GM18867 (cell line): Measurements from ENCODE around the gene FAM186B.
A peak's percentile ranks its signal among the peaks of the same experiment; 100 is the strongest.
"Not testable (repeated sequence)": the region's sequence is repeated elsewhere in the genome, so short reads cannot be mapped to it uniquely, and the experiment has no call there.

ENCODE experiments used
- ATAC-seq: cut with Tn5 transposase; IDR thresholded peaks from one replicate; pipeline ENCODE4 v1.9.1; 2021; ENCODE audit warnings: mild to moderate bottlenecking, moderate library complexity; ENCODE audit not compliant: unreplicated experiment

The FAM186B gene, protein sequence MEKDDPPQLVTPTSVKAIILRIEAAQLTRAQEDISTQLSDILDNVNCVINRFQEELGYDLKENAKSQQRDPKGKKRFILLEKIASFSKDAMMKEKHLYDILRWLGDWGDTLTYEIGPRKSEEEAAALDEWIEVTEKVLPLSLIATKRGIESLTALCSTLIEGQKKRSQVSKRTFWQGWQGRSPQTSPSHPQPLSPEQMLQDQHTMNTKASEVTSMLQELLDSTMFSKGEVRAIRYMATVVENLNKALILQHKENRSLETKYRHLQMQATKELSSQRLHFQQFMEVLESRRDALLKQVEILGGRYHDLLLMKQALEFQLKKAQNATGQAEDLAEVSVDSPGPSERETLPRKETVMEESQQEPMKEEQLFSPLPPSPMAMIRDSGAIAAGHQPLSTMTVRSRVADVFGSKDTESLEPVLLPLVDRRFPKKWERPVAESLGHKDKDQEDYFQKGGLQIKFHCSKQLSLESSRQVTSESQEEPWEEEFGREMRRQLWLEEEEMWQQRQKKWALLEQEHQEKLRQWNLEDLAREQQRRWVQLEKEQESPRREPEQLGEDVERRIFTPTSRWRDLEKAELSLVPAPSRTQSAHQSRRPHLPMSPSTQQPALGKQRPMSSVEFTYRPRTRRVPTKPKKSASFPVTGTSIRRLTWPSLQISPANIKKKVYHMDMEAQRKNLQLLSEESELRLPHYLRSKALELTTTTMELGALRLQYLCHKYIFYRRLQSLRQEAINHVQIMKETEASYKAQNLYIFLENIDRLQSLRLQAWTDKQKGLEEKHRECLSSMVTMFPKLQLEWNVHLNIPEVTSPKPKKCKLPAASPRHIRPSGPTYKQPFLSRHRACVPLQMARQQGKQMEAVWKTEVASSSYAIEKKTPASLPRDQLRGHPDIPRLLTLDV

DNA sequence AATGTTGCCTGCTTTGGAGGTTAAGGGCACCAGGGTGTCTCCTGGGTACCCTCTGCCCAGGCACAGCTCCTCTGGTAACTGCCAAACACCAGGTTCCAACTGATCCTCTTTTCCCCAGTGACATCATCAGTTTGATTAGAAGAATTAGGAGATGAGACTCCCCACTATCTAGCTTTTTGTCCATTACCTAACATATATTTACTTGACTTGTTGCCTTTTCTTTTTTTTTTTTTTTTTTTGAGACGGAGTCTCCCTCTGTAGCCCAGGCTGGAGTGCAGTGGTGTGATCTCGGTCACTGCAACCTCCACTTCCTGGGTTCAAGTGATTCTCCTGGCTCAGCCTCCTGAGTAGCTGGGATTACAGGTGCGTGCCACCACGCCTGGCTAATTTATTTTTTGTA lies at the start of gene FAM186B:
TSS of gene FAM186B (minus strand) at position 101 of the 400 bp plus-strand sequence. CDS start 162 bp downstream, outside the sequence.
- not testable (repeated sequence) for ATAC-seq

DNA sequence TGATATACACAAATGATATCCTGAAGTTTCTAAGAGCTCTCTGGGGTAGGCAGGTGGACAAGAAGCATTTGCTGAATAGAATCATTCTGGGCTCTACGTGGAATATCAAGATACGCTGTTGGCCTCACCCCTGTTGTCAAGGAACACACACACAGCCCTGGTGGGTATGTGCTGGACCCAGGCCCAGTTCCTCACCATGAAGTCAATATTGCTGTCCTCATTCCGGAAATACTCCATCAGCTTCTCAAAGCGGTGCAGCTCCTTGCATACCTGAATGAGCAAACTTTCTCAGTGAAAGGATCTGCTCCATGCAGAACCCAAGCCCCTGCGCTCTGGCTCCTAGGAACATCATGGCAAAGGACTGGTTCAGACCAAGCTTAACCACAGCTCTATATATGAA lies 49.3 kb upstream of the FAM186B start:
- ATAC-seq: no peak

DNA sequence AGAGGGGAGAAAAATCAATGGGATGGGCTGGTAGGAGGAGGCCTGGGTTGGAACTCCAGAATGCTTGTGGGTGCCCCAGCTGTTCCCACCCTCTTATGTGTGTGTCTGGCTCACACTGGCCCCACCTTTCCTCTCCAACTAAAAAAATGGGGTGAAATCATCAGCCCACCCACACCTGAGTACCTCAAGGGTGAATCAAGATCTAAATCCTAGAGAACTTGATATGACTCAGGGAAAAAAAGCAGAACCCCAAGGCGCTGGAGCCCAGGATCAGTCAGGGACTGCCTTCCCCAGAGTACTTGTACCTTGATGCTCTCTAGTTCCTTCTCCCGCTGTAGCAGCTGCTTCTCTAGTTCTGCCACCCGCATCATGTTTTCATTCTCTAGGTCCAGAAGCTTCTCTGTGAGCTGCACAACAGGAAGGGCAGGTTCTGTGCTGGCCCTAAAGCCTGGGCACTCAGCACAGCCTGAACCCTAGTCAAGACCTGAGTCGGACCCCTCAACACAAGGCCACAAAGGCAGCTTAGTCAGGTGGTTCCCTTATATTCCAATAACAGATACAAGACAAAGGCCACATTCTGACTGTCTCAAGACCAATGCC lies 47.6 kb upstream of the FAM186B start:
- no peak for ATAC-seq

DNA sequence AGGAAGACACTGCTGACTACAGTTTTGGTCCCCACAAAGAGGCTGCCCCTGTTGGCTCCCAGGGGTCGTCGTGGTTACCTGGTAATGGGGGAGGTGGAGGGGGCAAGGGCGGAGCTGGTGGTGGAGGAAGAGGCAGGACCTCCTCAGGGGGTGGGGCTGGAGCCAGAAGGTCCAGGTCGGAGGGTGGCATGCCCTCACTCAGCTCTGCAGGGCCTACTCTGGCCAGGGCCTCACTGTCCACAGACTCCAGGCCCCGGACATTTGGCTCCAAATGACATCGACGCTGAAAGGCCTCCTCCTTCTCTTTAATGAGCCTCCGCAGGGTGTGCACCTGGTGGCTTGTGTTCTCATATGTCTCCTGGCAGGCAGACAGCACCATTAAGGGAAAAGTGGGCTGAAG lies 46.4 kb upstream of the FAM186B start:
- no peak for ATAC-seq

DNA sequence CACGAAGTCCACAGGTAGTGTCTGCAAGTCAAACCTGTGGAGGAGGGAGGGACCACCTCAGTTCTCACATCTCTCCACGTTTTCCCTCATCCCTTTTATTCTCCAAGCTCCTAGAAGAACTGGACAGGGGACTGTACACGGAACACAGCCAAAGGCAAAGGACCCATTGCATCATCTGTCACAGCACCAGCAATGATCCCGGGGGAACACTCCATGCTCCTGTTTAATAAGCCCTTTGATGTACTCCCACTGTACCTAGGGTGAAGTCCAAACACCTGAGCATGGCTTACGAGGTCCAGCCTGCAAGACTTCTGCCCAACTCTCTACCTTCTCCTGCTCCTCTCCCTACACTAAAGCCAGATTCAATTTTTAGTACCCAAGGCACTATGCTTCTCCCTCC lies 44.5 kb upstream of the FAM186B start:
- ATAC-seq: no peak

DNA sequence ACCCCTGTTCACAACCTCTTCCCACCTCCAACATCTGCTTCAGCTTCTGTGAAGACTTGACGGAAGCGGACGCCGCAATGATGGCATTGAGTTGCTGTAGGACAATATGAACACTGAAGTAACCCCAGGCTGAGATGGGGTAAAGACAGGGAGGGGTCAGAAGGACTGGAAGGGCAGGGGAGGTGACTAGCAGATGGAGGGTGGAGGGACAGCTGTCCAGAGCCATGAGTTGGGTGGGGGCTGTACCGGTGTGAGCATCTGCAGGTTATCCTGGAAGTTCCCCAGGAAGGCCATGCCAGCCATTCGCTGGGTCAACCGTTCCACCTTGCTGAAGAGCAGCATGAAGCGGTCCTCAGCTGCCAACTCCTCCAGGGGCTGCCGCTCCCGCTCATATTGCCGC lies 44.0 kb upstream of the FAM186B start:
- no peak for ATAC-seq

DNA sequence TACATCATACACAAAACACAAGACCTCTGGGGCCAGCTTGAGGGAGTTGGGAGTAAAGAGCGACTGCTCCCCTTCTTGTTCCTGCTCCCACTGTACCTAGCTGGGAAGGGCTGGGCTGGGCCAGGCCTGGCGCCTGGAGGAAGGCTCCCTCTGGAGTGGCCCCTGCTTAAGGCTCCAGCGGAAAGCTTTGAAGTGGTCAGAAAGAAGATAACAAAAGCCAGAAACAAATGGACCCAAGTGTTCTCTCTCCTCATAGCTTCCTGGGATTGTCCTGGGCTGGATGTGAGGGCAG lies 43.2 kb upstream of the FAM186B start:
- ATAC-seq: no peak

DNA sequence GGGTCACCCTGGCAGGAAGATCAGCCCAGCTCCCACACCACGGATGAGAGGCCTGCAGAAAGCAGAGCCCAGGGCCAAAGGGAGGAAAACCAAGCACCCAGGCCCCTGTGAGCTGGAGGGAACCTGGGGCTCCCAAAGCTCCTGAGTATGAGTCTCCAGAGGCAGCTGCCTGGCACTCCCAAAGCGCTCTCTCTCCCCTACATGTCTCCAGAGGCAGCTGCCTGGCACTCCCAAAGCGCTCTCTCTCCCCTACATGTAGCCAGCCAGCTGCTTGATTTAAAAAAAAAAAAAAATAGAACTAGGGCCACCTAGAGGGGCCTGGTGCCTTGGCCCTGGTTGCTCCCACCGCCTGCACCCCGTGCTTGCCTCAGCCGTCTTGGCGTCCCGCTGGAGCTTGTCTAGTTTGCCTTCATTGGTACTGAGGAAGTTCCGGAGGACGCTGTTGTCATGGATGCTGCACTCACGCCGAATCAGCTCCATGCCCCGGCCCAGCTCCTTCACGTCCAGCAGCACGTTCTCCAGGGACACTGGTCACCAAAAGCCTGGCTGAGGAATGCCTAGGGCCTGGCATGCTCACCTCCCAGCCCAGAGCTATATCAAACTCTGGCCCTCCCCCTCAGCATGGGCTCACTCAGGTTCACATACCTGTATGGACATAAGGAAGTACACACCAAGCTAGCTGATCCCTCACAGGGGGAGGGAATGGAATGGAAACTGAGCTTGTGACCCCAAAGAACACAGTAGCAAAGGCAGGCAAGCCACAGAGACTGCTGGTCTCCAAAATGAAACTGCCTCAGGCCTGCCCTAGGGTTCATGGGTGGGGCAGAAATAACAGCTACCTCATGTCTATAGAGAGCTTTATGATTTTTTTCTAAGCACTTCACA lies 42.6 kb upstream of the FAM186B start:
- no peak for ATAC-seq

DNA sequence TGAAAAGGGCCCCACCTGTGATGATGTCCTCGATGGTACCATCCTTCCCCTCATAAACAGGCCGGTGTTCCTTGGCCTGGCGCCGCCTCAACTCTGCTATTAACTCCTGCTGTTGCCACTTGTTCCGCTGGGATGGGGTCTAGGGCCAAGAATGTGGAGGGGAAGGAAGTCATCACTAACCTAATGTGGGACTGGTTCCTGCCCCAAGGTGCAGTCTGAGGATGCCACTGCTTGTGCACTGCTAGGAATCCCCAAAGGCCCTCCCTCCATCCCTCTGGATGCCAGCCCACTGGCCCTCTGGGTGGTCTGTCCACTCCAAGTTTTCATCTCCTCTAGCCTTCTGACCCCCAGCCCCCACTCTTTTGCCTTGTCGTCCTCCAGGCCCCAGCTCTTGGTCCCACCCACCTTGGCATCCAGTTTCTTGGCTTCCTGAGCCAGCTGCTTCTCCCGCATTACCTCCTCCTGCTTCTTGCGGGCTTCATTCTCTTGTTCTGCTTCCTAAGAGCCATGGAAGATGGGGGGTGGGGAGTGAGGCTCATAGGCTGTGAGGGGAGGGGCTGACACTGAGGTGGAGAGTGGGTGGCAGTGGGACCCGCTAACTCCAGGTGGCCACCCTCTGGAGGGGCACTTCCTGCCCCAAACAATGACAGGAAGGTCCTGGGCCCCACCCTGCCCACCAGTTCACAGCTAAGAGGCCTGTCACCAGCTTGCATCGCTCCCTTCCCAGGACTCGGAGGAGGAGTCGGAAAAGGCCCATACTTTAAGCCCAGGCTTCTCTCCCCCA lies 41.6 kb upstream of the FAM186B start:
- ATAC-seq: no peak

DNA sequence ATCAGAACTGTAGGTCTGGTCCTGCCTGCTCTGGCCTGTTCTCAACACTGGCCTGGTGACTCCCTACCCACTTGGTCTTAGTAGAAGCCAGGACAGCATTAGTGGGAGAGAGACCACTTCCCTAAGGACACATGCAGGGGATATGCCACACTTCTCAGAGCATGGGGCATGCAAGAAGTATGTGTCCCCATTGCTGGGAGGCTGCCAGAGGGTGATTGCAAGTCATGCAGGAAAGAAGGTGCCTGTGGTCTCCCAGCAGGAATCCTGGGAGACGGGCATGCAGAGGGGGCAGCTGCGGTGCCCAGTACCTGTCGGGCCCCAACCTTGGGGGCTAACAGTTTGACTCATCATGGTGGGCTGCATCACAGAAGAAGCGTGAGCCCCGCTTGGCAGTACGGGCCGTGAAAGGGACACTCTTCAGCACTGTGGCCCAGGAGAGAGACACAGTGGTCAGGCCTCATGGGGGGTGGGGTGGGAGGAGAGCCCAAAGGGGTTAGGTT lies 40.9 kb upstream of the FAM186B start:
- no peak for ATAC-seq

DNA sequence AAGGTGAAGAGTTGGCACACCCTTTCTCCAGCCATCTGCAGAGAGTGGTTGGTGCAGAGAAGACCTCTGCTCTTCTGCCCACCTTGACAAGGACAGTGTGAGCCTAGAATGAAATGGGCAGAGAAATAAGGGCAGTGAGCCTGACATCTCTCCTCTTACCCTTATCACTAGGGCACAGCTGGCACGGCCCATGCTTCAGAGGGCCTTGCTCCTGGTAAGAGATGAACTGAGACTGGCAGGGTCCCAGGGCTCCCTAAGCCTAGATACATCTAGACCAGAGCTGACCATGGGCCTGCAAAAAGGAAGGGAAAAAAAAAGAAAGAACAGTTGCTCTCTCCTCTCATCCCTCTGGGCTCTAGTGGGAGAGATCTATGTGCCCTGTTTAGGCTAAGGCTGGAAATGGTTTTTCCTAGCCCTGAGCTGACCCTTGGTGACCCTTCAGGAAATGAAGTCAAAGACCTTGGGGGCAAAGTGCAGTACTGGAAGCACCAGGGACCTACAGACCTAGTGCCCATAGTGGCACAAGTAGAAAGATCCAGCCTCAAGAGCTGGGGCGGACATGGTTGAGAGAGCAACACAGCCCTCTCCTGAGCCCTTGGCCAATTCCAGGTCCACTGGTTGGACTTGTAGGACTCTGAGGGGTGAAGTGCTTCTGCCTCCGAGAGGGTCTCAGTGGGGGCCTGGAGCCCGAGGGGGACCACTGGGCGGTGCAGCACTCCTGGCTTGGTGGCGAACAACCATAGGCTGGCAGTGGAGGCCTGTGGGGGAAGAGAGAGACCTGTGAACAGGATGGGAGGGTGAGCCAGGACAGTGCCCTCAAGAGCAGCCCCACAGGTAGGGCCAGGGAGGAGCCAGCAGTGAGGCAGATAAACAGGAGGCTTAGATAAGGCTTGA lies 40.0 kb upstream of the FAM186B start:
- ATAC-seq: no peak

DNA sequence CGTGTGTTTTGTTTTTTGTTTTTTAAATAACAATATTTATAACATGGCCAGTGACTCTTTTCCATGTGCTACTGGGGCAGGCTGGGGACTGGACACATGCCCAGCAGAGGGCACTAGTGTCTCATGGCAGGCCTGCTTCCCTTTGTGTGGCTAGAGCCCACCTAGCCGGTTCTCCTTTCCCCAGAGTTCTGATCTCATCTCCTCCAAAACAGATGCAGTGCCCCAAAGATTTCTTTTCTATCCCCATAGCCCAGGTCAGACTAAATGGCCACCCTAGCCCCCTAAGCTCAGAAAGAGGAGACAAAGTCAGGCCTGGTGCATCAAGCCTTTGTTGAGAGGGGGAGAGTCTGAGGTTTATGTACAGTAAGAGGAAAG lies 39.2 kb upstream of the FAM186B start:
- no peak for ATAC-seq

DNA sequence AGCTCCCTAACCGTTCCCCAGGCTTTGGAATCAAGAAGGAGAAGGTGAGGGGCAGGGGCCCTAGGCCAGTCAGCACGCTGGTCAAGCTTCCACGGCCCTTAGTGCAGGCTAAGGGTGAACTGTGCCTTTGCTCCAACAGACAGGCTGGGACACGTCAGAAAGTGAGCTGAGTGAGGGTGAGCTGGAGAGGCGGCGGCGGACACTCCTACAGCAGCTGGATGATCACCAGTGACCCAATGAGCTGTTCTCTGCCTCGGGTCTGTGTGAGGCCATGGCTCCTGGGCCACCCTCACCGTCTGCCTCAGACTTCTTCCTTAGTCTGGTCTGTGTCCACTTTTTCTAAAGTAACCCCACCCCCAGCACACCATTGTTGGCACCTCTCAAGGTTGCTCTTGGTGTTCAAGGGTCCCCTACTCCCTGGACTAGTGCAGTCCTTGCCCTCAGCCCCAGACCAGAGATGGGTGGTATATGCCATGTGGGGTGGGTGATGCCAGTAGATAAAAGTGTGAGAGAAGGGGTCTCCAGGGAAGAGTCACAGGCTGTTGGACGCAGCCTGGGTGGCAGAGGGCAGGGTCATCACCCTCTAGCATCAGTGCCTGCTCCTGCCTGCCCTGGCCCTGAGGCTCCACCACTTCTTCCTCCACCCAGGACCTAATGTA lies 38.7 kb upstream of the FAM186B start:
- ATAC-seq: no peak

DNA sequence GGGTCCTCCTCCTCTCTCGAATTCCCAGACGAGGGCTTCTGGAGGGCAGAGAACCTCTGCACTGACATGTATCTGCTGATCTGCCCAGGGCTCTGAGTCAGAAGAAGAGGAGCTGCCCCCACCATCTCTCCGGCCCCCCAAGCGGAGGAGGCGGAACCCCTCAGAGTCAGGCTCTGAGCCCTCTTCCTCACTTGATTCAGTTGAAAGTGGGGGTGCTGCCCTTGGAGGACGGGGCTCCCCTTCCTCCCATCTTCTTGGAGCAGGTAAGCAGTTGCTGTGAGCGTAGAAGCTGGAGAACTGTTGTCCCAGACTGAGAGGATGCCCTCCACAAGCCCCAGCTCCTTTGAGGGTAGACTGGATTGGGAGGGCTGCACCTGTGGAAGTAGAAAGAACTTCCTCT lies 37.7 kb upstream of the FAM186B start:
- ATAC-seq: no peak

DNA sequence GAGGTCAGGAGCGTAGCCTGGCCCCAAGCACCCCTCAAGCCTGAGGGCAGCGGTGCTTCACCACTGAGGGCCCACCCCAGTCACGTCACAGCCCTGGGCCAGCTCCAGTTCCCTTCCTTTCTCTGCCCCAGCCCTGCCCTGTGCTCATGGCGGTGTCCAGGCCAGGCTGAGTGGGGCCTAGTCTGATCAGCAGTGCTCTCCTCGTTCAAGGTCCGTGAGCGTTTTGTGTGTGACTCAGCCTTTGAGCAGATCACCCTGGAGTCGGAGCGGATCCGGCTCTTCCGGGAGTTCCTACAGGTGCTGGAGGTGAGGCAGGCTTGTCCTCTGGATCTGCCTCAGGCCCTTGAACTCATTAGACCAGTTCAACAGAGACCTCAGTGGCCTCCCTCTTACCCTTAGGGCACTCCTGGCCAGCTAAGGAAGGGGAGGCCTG lies 36.9 kb upstream of the FAM186B start:
- no peak for ATAC-seq

DNA sequence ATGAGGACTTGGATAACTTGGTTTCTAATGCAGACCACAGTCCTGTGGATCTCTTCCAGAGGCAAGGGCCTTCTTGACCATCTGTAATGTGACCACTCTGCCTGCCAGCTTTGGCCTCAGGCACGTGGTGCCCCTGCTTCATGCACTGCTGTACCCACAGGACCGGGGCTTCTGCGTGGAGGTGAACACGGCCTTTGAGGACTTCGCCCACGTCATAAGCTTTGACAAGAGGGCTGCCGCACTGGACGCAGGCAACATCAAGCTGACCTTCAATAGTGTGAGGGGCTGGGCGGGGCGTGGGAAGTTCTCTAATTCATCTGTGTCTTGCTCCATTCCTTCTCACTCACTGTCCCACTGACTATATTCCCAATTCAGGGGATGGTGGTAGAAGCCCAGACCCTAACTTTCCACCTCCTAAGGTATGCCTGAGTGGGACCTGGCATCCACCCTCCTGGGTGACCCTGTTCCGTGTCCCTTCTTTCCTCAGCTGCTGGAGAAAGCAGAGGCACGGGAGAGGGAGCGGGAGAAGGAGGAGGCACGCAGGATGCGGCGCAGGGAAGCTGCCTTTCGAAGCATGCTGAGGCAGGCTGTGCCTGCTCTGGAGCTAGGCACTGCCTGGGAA lies 36.4 kb upstream of the FAM186B start:
- ATAC-seq: no peak

DNA sequence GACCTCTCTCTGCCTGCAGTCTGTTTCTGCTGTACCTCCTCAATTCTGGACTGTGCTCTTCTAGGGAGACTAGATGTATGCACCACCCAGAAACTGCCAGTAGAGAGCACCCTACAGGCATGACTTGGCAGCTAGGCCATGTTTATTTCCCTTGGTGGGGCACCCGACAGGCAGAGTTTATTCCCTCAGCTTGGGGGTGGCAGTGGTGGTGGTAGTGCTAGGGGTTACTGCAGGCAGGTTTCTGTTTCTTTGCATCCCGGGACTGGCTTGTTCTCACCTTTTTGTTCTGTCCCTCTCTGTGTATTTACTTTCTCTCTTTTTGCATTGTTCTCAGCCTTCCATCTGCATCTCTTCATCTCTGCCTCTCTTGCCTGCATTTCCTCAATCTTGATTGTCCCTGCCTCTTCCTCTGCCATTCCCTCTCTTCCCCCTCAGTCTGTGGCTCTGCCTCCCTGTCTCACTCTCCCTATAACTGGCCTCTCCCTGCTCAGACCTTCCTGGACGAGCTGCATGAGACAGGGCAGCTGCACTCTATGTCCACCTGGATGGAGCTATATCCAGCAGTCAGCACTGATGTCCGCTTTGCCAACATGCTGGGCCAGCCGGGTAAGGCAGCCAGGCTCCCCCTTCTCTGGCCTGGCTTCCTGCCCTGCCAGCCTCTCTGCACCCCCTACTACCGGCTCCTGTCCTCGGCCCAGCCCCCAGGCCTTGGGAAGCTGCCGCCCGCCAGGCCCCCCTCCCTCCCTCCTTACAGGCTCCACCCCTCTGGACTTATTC lies 31.7 kb upstream of the FAM186B start:
- ATAC-seq: peak; percentile 72
